Measurements from ENCODE around the gene LRMDA. TPM values are rescaled to one million over a fixed set of nuclear protein-coding genes. Genes with fewer than 3 reads are reported as not detected.

The LRMDA gene
- total and polyA plus RNA-seq, 2 donors = 7.9 to 17.7 TPM

DNA sequence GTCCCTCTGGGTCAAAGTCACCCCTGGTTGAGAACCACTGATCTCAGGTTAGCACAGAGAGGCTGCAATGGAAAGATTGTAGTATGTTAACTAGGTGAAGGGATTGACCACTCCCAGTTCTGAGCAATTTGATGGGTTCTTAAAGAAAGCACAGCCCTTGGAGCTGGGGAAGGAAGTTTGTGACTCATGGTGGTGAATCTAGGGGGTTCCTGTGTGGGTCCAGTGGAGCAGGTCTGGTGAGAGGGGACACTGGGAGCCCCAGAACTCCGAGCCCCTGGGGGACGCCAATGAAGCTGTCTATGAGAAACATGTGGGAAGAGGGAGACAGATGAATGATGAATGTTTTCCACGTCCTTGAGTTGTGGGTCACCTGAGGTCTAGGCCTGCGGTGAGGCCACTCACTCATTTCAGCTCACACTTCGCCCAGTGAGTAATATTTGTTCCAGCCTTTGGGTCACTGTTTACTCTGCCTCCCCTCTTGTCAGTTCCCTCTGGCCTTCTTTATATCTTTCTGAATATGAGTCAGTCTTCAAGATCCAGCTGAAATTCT, 341.9 kb downstream of the LRMDA start:
- WGBS = 75% methylated on average over 5 of the region's 5 CpGs

DNA sequence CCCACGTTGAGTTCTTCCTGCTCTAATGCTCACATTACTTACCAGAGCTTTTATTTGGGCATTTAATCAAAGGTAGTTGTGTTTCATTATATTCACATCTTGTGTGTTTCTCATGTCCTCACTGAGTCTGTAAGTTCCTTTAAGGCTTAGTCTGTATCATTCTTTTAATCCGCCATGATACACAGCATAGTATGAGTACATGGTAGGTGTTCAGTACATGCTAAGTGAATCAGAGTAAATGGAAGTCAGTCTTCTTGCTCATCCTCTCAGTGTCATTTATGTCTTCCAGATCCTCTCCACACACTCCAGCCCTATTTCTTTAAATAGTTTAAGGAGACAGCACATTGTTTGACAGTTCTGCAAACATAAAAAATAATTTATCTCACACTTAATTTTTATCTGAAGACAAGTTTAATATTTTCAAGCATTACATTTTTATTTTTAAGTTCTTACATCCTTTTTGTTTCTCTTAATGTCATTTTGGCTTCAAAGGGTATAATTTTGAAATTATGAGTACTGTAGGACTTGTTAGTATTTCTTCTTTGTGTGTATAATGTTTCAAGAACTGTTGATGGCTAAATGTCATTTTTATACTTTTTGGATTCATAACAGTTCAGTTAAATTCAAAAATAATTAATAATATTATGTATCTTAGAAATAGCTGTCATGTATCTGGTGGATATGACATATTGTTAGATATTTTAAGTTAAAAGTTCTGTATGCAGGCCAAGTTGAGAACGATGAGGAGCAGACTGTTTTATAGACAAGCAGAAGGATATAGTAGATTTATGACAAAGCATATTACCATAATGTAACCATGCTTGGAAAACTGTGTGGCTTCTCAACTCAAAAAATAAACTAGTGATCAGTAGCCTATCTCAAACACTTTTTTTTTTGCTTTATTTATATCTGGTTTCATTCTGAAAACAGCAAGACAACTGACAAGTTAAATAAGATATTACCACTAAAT, 342.7 kb downstream of the LRMDA start:
- no peak overlapping the region for H3K27ac ChIP-seq (ENCODE audit: low read depth)
- DNase-seq (ENCODE audit: extremely low spot score) = no peak
- H3K4me3 ChIP-seq (ENCODE audit: low read depth, low read length) = no peak overlapping the region
- no peaks in the 10 kb centered on the region for H3K36me3 ChIP-seq (ENCODE audit: insufficient read depth)
- H3K4me1 ChIP-seq (ENCODE audit: insufficient read depth) = no peaks in the 10 kb centered on the region
- 57% methylated on average over 3 of the region's 3 CpGs for WGBS

More for the DNA sequence above, 341.9 kb downstream of the LRMDA start:
- no peak for DNase-seq (ENCODE audit: extremely low spot score)
- Histone ChIP-seq H3K36me3 (ENCODE audit: insufficient read depth) (no peaks in the 10 kb centered on the region), H3K4me3 (ENCODE audit: low read depth, low read length) (no peak overlapping the region), H3K27ac (ENCODE audit: low read depth) (no peak overlapping the region), H3K4me1 (ENCODE audit: insufficient read depth) (no peaks in the 10 kb centered on the region)

DNA sequence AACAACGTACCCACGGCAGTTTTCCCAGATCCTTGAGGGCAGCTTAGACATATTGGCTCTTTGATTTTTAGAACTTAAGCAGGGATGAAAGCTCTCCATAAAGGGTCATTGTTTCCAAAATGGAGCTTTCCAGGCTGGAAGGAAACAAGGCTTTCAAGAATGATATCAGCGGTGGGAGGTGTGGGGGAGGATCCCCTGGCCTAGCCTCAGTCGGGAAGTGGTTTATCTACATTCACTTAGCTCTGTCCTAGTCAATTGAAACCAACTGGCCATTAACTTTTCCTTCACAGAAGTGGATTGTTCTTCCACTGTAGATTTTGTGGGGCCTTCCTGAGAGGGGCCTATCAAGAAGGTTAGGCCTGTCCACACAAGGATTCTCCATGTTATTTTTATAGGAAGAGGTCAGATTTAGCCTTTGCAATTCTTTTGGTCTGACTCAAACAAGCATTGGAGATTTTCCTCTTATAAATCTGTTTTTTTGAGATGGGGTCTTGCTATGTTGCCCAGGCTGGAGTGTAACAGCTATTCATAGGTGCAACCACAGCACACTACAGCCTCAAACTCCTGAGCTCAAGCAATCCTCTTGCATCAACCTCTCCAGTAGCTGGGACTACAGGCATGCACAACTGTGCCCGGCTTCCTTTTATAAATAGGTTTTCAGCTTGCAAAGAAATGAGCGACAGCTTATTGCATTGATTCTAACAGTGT, 343.5 kb downstream of the LRMDA start:
- DNase-seq (ENCODE audit: extremely low spot score) = no peak
- no peak overlapping the region for H3K4me3 ChIP-seq (ENCODE audit: low read depth, low read length)
- WGBS = 62% methylated on average over 6 of the region's 6 CpGs
- no peak overlapping the region for H3K27ac ChIP-seq (ENCODE audit: low read depth)
- H3K36me3 ChIP-seq (ENCODE audit: insufficient read depth) = no peaks in the 10 kb centered on the region
- no peaks in the 10 kb centered on the region for H3K4me1 ChIP-seq (ENCODE audit: insufficient read depth)

DNA sequence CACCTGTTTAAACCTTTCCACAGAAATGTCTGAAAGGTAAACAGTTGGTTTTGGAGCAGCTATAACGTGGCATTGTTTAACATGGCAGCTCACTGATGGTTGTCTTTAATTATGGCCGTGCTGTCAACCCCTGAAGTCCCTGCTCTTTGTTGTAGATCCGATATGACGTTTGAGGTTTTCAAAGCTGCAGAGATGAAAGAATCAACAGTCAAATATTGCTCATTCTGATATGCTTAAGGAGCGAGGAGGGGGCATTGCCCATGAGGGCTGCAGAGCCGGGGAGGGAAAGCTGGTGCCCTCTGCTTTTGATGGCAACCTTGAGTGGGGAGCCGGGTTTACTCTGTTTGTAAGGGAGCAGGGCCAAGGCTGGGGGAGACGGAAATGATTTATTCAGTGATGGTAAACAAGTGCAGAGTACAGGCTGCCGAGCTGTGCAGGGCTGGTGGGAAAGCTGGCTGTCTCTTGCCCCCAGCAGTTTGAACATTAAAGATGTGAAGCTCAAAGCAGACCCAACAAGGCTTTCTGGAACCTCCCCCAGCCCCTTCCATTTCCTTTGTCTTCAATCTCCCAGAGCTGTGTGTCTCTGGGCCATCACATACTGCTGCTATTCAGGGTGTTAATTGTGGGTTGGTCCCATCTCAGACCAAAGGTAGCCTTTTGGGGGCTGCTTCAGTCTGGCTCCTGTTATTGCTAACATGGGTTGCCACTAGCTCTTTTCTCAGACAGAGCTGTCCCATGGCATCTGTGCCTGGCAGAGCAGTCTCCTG, 345.5 kb downstream of the LRMDA start:
- WGBS = 76% methylated on average over 9 of the region's 9 CpGs
- H3K4me1 ChIP-seq (ENCODE audit: insufficient read depth) = no peaks in the 10 kb centered on the region
- DNase-seq (ENCODE audit: extremely low spot score) = no peak
- H3K27ac ChIP-seq (ENCODE audit: low read depth) = no peak overlapping the region
- H3K4me3 ChIP-seq (ENCODE audit: low read depth, low read length) = no peak overlapping the region
- no peaks in the 10 kb centered on the region for H3K36me3 ChIP-seq (ENCODE audit: insufficient read depth)

DNA sequence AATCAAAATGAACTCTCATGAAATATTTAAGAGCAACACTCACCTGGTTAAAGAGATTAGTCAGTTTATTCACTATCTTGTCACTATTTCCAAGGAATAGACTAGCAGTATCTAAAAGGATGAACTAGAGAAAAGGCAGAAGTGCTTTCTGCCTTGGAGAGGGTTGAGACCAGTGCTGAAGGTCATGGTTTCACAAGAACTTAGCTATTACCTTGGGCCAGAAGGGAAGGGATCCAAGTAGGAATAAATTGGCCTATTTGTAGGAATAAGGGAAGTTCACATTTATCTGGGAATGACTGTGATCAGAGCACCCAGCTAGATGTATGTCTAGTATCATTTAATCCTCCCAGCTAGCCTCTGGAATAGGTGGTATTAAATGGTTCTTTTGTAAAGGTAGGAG, 347.2 kb downstream of the LRMDA start:
- Histone ChIP-seq H3K27ac (ENCODE audit: low read depth) (no peak overlapping the region), H3K4me3 (ENCODE audit: low read depth, low read length) (no peak overlapping the region), H3K36me3 (ENCODE audit: insufficient read depth) (no peaks in the 10 kb centered on the region), H3K4me1 (ENCODE audit: insufficient read depth) (no peaks in the 10 kb centered on the region)
- no peak for DNase-seq (ENCODE audit: extremely low spot score)

DNA sequence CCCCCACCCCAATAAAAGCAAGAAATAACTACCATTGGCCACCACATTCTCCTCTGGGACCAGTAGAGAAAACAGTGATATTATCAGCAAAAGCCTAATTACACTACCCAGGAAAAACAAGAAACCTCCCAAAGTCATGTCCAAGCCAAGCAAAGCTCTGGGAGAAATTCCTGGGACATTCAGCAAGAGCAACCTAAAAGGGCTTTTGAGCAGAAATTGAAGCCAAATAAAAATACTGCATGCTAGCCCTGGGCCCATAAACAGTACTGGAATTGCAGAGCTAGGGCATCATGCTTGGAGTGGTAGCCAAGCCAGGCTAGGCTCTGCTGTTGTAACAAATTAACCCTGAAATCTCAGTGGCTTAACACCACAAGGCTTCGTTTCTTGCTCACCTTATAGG, 347.9 kb downstream of the LRMDA start:
- 95% methylated on average over 1 of the region's 1 CpG for WGBS
- Histone ChIP-seq H3K36me3 (ENCODE audit: insufficient read depth) (no peaks in the 10 kb centered on the region), H3K4me3 (ENCODE audit: low read depth, low read length) (no peak overlapping the region), H3K27ac (ENCODE audit: low read depth) (no peak overlapping the region), H3K4me1 (ENCODE audit: insufficient read depth) (no peaks in the 10 kb centered on the region)
- no peak for DNase-seq (ENCODE audit: extremely low spot score)

DNA sequence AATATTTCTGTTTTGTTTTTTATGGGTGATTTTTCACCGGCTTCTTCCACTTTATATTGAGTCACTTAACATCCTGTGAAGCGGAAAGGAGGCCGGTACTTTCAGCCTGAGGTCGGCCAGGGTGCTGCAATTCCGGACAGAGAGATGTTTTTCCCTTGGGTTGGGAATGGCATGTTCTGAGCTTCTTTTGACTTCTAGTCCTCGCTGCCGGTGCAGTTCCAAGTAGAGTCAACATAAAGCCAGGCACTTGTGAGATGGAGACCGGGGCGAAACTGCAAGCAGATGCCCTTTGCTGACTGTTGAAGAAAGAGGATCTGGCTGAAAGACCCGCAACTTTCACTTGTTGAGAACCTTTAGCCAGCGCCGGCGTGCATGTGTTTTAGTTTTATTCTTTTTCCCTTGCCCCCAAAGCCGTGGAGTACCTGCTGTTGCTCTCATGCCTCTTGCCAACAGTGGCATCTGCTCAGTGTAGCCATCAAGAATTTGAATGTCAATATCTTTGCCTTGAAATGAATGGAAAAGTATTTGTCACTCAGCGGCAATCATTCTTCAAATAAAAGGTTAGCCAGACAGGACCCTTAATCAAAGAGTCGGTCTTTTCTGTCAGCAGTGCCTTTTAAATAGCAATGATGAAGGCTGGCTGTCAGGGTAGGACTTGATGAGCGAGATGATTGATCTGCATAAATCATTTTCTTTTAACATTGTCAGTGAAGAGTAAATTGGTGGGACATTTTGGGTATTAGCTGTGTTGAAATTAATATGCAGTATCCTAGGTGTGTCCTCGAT, 351.2 kb downstream of the LRMDA start:
- Histone ChIP-seq H3K36me3 (ENCODE audit: insufficient read depth) (no peaks in the 10 kb centered on the region), H3K4me3 (ENCODE audit: low read depth, low read length) (no peak overlapping the region), H3K27ac (ENCODE audit: low read depth) (no peak overlapping the region), H3K4me1 (ENCODE audit: insufficient read depth) (no peaks in the 10 kb centered on the region)
- no peak for DNase-seq (ENCODE audit: extremely low spot score)
- WGBS = 86% methylated on average over 18 of the region's 18 CpGs

DNA sequence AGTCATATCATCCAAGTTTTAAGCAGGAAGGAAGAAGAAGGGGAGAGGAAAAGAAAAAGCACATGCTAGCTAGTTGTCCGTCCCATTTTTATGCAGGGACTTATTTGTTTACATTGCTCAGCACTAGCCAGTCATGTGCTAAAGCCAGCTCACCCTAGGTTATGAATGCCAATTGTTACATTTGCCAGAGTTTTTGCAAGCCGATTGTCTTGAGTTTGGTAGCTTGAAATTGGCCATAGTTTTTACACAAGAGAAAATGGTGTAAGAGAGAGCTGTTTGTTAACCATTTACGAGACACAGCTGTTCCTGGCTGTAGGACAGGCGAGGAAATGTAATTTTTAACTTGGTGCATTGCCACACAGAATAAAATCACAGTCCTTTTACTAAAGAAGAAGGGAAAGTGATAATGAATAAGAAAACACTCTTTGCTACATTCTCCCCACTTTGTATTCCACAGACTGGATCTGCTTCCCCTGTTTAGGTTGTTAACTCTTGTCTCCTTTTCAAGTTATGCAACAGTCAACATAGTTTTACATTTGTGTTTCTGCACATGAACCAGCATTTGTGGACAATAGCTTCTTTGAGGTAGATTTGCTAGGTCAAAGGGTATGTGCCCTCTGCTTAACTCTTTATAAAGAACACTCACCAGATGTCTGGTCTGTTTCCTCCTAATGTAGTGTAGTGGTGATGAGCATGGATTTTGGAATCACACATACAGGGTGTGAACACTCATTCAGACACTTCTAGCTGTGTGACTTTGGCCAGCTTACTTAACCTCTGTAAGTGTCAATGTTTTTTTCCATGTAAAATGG, 357.2 kb downstream of the LRMDA start:
- Histone ChIP-seq H3K4me1 (ENCODE audit: insufficient read depth) (no peaks in the 10 kb centered on the region), H3K36me3 (ENCODE audit: insufficient read depth) (no peaks in the 10 kb centered on the region), H3K4me3 (ENCODE audit: low read depth, low read length) (no peak overlapping the region), H3K27ac (ENCODE audit: low read depth) (no peak overlapping the region)
- WGBS = 25% methylated on average over 4 of the region's 4 CpGs
- no peak for DNase-seq (ENCODE audit: extremely low spot score)

DNA sequence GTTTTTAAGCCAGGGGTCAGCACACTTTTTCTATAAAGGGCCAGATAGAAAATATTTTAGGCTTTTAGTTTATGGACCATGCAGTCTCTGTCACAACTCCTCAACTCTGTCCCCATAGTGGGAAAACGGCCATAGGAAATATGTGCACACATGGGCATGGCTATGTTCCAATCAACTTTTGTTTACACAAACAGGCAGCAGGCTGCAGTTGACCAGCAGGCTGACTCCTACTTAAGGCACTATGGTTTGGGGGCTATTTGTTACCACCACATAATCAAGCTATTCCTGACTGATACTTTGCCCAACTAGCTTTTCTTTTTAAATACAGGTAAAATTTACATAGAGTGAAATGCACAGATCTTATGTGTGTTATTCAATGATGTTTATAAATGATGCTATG, 362.4 kb downstream of the LRMDA start:
- H3K4me1 ChIP-seq (ENCODE audit: insufficient read depth) = no peaks in the 10 kb centered on the region
- 69% methylated on average over 1 of the region's 1 CpG for WGBS
- DNase-seq (ENCODE audit: extremely low spot score) = no peak

DNA sequence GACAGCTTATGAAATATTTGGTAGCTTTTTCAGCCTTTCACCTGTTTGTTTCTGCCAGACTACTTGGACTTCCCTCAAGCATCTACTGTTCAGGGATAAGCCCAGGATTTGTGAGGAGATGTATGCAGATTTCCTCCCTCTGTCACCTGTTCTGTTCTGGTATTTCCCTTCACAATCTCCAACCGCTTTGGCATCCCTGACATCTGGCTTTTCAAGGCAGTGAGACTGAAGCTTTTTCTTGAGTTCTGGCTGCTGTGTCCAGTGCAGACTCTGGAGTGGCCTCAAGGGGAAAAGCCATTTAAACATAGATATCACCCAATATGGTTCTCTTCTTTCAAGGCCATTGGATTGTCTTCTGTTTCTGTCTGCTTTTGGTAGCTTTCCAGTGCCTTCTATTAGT, 369.7 kb downstream of the LRMDA start:
- H3K4me1 ChIP-seq (ENCODE audit: insufficient read depth) = no peaks in the 10 kb centered on the region
- 91% methylated on average over 1 of the region's 1 CpG for WGBS
- H3K27ac ChIP-seq (ENCODE audit: low read depth) = no peak overlapping the region
- H3K4me3 ChIP-seq (ENCODE audit: low read depth, low read length) = no peak overlapping the region
- no peak for DNase-seq (ENCODE audit: extremely low spot score)
- no peaks in the 10 kb centered on the region for H3K36me3 ChIP-seq (ENCODE audit: insufficient read depth)

More for the DNA sequence above, 362.4 kb downstream of the LRMDA start:
- H3K4me3 ChIP-seq (ENCODE audit: low read depth, low read length) = no peak overlapping the region
- H3K27ac ChIP-seq (ENCODE audit: low read depth) = no peak overlapping the region
- no peaks in the 10 kb centered on the region for H3K36me3 ChIP-seq (ENCODE audit: insufficient read depth)

DNA sequence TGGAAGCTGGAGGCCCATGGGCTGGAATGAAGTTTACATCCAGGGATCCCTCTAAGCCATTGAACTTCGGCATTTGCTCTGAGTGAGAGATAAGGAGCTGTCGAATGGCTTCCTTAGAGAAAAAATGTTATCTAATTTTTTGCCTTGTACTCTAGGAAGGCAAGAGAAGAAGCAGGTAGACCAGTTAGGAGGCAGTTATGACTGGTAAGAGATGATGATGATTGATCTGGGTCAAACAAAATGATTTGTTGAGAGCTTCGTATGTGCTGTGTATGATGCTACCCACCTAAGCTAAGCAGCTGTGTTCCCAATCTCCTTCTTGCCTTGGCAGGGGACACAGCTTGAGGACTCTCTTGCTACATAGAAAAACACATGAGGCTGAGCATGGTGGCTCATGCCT, 370.2 kb downstream of the LRMDA start:
- 74% methylated on average over 3 of the region's 3 CpGs for WGBS
- no peaks in the 10 kb centered on the region for H3K4me1 ChIP-seq (ENCODE audit: insufficient read depth)

DNA sequence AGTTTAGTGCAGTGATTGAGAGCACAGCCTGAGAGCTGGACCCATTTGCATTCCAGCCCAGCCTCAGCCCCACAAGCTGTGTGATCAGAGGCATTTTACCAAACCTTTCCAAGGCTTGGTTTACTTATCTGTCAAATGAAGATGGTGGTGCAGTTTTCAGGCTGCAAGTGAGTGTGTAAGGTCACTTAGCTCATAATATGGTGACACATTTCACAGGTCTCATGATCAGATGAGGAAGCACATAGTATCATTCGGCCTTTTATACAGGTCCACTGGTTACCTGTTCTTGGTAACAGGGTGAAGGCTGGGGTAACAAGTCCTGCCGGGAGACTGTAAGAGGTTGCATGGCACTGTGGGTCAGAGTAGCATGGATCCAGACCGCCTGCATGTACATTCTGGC, 371.7 kb downstream of the LRMDA start:
- Histone ChIP-seq H3K36me3 (ENCODE audit: insufficient read depth) (no peaks in the 10 kb centered on the region), H3K27ac (ENCODE audit: low read depth) (no peak overlapping the region), H3K4me1 (ENCODE audit: insufficient read depth) (no peaks in the 10 kb centered on the region), H3K4me3 (ENCODE audit: low read depth, low read length) (no peak overlapping the region)
- no peak for DNase-seq (ENCODE audit: extremely low spot score)
- WGBS = 98% methylated on average over 3 of the region's 3 CpGs

More for the DNA sequence above, 370.2 kb downstream of the LRMDA start:
- Histone ChIP-seq H3K4me3 (ENCODE audit: low read depth, low read length) (no peak overlapping the region), H3K36me3 (ENCODE audit: insufficient read depth) (no peaks in the 10 kb centered on the region), H3K27ac (ENCODE audit: low read depth) (no peak overlapping the region)
- no peak for DNase-seq (ENCODE audit: extremely low spot score)

Measured in urinary bladder (tissue), 4 donors.